Tibial nerve (tissue), 4 donors: ENCODE data around the gene HIVEP2. TPM values are rescaled to one million over a fixed set of nuclear protein-coding genes. Genes with fewer than 3 reads are reported as not detected.
A peak's percentile ranks its signal among the peaks of the same experiment; 100 is the strongest.

Experiments used
- DNase-seq, 2 donors: peaks; one replicate each; pipeline ENCODE4 v3.0.0-alpha.2; 2019; ENCODE audit warnings: low spot score in 2 of 2
- H3K27ac ChIP-seq, 4 donors: fragments of 200-600 bp; sonication (generic) in 3 of 4; one replicate each; pipeline ENCODE4 v1.5.1; 2017 to 2019; ENCODE audit warnings: mild to moderate bottlenecking in 1 of 4
- H3K27me3 ChIP-seq, 2 donors: fragments of 200-600 bp; sonication (generic) in 1 of 2; one replicate each; pipeline versions ENCODE4 v1.5.1 to v1.6.0; 2017 to 2019
- H3K36me3 ChIP-seq, 3 donors: fragments of 200-600 bp; sonication (generic); one replicate each; pipeline ENCODE4 v1.5.1; 2018 to 2019
- H3K4me1 ChIP-seq, 4 donors: fragments of 200-600 bp; sonication (generic) in 3 of 4; one replicate each; pipeline ENCODE4 v1.5.1; 2017 to 2019
- H3K4me3 ChIP-seq, 4 donors: fragments of 200-600 bp; sonication (generic) in 3 of 4; one replicate each; pipeline ENCODE4 v1.5.1; 2017 to 2019; ENCODE audit warnings: mild to moderate bottlenecking in 1 of 4, moderate library complexity in 1 of 4
- H3K9me3 ChIP-seq, 4 donors: fragments of 200-600 bp; sonication (generic) in 3 of 4; one replicate each; pipeline ENCODE4 v1.5.1; 2017 to 2019
- EP300 ChIP-seq, 2 donors: sonication (generic); formaldehyde crosslinking; IDR thresholded peaks; one replicate each; pipeline ENCODE4 v1.6.1; 2017; ENCODE audit warnings: antibody characterized with exemption in 2 of 2, mild to moderate bottlenecking in 1 of 2
- POLR2A ChIP-seq, 2 donors: fragments of 450-650 bp; IDR thresholded peaks; one replicate each; pipeline ENCODE4 v1.6.1; 2017; ENCODE audit warnings: antibody characterized with exemption in 2 of 2, mild to moderate bottlenecking in 2 of 2, moderate library complexity in 2 of 2
- WGBS, 2 donors: methylation state at CpG; one replicate each; pipeline ENCODE4 v1.1.5; 2018; 5-methylcytosine and 5-hydroxymethylcytosine counted together
- total RNA-seq, 4 donors: library from RNA; depleted of rRNA; stranded (reverse); fragments of >200 nt; gene quantifications; one replicate each; pipeline ENCODE4 v1.1.0, GENCODE V29; 2016
- TF ChIP-seq, protein P1 (sequence below), 5 experiments: fragments of 200-600 bp in 3 of 5; fragments of 450-650 bp in 2 of 5; sonication (generic) in 3 of 5; IDR thresholded peaks; one replicate each; pipeline ENCODE4 v1.5.1; 2016 to 2019; ENCODE audit warnings: antibody characterized with exemption in 5 of 5, mild to moderate bottlenecking in 3 of 5, moderate library complexity in 2 of 5

The HIVEP2 gene
- total RNA-seq, 4 donors from 2014 or later = 15.9 to 24.0 (median 19.9) TPM

DNA sequence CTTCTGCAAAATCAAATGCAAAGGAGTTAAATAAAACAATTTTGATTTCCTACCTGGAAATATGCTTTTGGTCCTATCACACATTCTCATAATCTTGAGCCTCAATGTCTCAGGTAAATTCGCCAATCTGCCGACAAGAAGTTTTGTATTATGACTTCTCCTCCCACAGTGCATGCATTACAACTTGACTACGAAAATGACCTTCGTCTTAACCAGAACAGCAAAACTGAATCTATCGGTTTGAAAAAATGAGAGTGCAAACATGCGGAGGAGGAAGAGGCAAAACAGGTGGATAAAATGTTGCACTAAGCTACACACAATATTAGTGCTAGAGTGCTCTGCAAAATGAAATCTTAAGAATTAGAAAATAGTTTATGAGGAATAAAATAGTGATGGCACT is 43.4 kb downstream of the HIVEP2 start:
- Histone ChIP-seq H3K9me3 (no peaks in the 10 kb centered on the region), H3K27me3 (no peaks in the 10 kb centered on the region), H3K4me1 (peaks cover 0 to 54% (median 21%) of the 10 kb centered on the region in 4 donors), H3K4me3 (no peak overlapping the region), H3K27ac (peak overlapping the region in 3 of 4 donors; percentile 2 to 66 (median 63)), H3K36me3 (no peaks in the 10 kb centered on the region)
- DNase-seq = no peak
- 88 to 93% methylated on average over 6 of the region's 6 CpGs for WGBS, 2 donors
- no peak for TF ChIP-seq EP300 (IDR thresholded peaks at IDR 0.05)

DNA sequence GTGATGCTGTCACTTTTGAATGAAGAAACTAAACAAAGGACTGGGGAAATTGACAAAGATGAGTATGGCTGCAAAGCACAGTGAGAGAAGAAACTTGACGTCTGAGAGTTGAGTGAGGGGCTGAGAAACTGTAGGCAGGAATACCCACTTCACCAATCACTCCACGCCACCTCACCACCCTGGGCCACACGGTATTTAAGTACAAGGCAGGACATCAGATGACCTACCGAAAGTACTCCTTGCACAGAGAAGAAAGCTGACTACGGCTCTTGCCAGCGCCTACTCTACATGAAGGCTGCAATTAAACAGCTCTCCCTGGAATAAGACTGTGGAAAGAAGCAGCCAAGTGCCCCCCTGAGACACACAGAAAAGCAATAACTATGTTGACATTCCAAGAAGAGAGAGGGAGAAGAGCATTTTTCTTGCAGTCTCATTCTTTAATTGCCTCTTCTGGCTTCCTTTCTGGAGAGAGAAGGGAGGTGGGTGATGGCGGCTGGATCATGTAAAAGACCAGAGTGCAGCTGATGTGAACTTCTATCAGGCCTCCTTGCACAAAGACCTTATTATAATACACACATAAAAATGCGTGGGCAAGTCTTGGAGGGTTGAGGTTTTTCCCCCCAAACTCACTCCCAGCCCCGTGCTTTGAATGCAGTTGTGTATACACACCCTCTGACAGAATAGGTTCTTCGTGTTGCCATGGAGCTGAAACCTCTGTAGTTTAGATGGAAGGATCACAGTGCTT is 44.6 kb downstream of the HIVEP2 start:
- Histone ChIP-seq H3K4me1 (peaks cover 0 to 54% (median 21%) of the 10 kb centered on the region in 4 donors), H3K27me3 (no peaks in the 10 kb centered on the region), H3K27ac (peak overlapping the region in 3 of 4 donors; percentile 38 to 60 (median 53)), H3K36me3 (no peaks in the 10 kb centered on the region), H3K4me3 (peak overlapping the region in 1 of 4 donors; percentile 17), H3K9me3 (no peaks in the 10 kb centered on the region)
- TF ChIP-seq EP300 (IDR thresholded peaks at IDR 0.05) (peak in 1 of 2 donors; percentile 39), POLR2A (IDR thresholded peaks at IDR 0.05) (no peak)
- TF ChIP-seq, protein P1, sequence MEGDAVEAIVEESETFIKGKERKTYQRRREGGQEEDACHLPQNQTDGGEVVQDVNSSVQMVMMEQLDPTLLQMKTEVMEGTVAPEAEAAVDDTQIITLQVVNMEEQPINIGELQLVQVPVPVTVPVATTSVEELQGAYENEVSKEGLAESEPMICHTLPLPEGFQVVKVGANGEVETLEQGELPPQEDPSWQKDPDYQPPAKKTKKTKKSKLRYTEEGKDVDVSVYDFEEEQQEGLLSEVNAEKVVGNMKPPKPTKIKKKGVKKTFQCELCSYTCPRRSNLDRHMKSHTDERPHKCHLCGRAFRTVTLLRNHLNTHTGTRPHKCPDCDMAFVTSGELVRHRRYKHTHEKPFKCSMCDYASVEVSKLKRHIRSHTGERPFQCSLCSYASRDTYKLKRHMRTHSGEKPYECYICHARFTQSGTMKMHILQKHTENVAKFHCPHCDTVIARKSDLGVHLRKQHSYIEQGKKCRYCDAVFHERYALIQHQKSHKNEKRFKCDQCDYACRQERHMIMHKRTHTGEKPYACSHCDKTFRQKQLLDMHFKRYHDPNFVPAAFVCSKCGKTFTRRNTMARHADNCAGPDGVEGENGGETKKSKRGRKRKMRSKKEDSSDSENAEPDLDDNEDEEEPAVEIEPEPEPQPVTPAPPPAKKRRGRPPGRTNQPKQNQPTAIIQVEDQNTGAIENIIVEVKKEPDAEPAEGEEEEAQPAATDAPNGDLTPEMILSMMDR (IDR thresholded peaks at IDR 0.05) = no peak
- no peak for DNase-seq
- WGBS, 2 donors = 27 to 45% methylated on average over 10 of the region's 10 CpGs

DNA sequence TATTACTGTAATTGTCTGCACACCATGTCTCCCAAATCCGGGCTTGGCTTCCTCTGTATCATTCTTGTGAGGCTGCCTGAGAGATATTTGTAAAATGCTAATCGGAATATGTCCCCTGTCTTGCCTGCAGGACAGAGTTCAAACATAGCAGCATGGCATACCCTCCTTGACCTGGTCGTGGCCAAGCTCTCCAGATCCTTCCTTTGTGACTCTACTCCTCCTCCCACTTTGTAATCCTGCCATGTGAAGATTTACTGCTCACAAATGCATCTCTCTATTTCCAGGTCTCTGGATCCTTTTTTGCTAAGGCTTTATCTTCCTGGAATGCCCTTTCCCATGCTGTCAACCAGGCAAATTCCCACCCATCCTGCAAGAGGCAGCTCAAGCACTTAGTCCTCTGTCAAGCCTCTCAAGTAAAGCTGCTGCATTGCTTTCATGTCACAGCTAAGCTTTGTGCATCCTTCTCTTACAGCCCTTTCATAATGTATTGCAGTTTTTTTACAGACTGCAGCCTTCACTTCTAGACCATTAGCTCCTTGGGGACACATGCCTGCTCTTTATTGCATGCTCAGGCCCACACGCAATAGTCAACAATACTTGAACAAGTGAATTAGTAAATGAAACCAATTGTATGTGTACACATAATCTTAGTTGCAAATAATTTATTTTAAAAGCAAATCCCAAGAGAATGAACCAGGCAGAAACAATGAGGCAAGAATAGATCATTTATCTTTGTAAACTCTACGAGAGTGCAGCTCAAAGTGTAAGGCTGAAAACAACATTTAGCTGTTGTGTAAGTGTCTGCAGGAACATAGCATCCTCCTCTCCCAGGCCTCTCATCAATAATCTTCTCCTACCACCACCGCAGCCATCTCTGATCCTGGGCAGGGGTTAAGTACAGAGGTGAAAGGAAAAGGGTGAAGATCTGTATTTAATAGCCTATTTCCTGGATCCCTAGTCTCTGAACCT is 45.8 kb downstream of the HIVEP2 start:
- Histone ChIP-seq H3K4me3 (no peak overlapping the region), H3K27me3 (no peaks in the 10 kb centered on the region), H3K9me3 (no peaks in the 10 kb centered on the region), H3K36me3 (no peaks in the 10 kb centered on the region), H3K4me1 (peaks cover 0 to 54% (median 21%) of the 10 kb centered on the region in 4 donors), H3K27ac (peak overlapping the region in 2 of 4 donors; percentile 53 to 60)
- DNase-seq = no peak
- TF ChIP-seq POLR2A (IDR thresholded peaks at IDR 0.05) (no peak), EP300 (IDR thresholded peaks at IDR 0.05) (no peak)
- TF ChIP-seq, protein P1 (IDR thresholded peaks at IDR 0.05) = no peak
- WGBS, 2 donors = 56 to 58% methylated on average over 6 of the region's 6 CpGs

DNA sequence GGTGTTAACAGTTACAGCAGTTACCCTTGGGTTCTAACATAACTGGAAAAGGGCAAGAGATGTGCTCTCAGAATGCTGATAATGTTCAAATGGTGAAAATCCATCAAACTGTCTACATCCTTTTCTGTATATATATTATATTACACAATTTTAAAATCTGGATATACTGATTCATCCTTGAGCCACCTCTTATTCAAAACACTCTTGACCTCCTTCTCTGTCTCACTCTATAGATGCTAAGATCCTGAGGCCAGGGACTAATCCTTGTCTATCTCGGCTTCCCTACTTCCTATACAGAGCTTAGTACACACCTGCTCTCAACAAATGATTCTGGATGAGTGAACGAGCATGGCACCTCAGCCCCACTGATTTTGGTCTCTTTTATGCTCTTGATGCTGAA is 47.3 kb downstream of the HIVEP2 start:
- no peaks in the 10 kb centered on the region for H3K36me3 ChIP-seq
- no peak overlapping the region for H3K4me3 ChIP-seq
- no peak overlapping the region for H3K27ac ChIP-seq
- TF ChIP-seq EP300 (IDR thresholded peaks at IDR 0.05) (no peak), POLR2A (IDR thresholded peaks at IDR 0.05) (no peak)
- TF ChIP-seq, protein P1 (IDR thresholded peaks at IDR 0.05) = no peak
- H3K27me3 ChIP-seq = no peaks in the 10 kb centered on the region
- no peak for DNase-seq
- H3K9me3 ChIP-seq = no peaks in the 10 kb centered on the region
- peaks cover 0 to 39% (median 14%) of the 10 kb centered on the region in 4 donors for H3K4me1 ChIP-seq
- WGBS, 2 donors = 94 to 96% methylated on average over 2 of the region's 2 CpGs

- peaks cover 0 to 30% (median 8%) of the 10 kb centered on the region in 4 donors for H3K4me1 ChIP-seq
- no peaks in the 10 kb centered on the region for H3K27me3 ChIP-seq
- H3K9me3 ChIP-seq = no peaks in the 10 kb centered on the region
- H3K36me3 ChIP-seq = no peaks in the 10 kb centered on the region
- no peak overlapping the region for H3K4me3 ChIP-seq
- DNase-seq = no peak
- TF ChIP-seq POLR2A (IDR thresholded peaks at IDR 0.05) (no peak), EP300 (IDR thresholded peaks at IDR 0.05) (no peak)
- TF ChIP-seq, protein P1 (IDR thresholded peaks at IDR 0.05) = no peak
- no peak overlapping the region for H3K27ac ChIP-seq
Measured at GRCh38 chr6:142896732-142897131, 48.2 kb downstream of the HIVEP2 start.
